Measurements from ENCODE around the gene DPP7.

DNA sequence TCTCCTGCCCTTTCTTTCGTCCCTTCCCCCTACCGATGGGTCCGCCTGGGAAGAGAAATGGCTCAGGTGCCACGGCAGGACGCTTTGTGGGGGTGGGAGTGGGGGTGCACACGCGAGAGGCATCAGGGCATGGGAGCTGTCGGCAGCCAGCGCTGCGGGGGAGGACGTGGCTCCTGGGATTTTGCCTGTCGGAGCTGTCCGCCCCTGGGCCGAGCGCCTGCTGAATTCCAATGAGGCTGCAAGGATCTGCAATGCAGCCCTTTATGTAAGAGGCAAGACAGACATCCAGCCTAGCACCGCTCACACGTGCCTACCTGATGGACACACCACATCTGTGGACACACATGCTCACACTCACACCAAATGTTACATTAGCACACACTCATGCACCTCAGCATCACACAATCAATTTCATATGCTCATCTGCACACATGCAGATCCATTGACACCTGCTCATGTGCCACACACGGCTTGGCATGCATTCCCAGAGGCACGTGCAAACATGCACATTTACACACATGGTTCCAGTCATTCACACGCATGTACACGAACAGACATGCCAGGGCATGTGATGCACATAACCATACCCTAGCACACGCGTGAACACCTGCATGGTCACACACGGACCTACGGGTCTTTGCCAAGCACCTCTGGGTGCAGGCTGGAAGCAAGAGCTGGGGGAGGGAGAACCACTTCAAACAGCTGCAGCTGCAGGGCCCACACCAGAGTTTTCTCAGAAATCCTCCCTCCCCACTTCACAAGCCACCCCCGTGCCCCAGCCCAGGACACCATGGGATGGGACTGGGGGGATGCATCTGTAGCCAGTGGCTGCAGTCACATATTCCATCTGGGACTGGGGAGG, 25.8 kb upstream of the DPP7 start:
- no peak for TF ChIP-seq TEAD4 (IDR thresholded peaks at IDR 0.05; ENCODE audit: borderline replicate concordance, insufficient read depth)
- no peak for TF ChIP-seq FOXJ3 (CRISPR knock-in tag; IDR thresholded peaks at IDR 0.05)

Data from SK-N-SH (cell line).